ENCODE data around the gene MTMR3. TPM values are rescaled to one million over a fixed set of nuclear protein-coding genes. Genes with fewer than 3 reads are reported as not detected.

The MTMR3 gene
- total and polyA plus RNA-seq, 2 of the 8 experiments (the other 6 are each of a cell fraction or from before 2014, with no cell fraction given) = 16.9 to 18.5 TPM

DNA sequence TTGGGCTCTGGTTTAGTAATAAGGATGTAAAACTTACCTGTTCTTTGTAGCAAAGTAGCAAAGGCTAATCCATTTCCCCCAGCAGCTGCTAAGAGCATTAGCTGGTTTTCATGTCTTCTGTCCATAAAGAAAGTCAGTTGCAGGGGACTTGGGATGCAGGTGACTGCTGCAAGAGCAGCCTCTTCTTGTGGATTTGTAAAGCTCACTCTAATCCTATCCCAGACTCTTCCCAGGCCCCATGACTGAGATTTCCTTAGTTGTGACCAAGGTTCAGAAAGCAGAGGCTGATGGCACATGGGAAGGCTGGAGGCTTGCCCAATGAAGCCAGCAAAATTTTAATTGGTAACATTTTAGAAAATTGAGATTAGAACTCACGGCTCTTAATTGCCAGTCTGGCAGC, 102.9 kb downstream of the MTMR3 start:
- Histone ChIP-seq H3K4me2 (ENCODE audit: insufficient read depth in 1 of 2, low read depth in 2 of 2, low read length in 2 of 2) (no peak overlapping the region), H4K5ac (ENCODE audit: insufficient read length, low read depth, low read length) (no peak overlapping the region), H3K27ac (ENCODE audit: low read depth, low read length) (no peak overlapping the region), H3K23ac (ENCODE audit: insufficient read length) (no peak overlapping the region), H3K18ac (ENCODE audit: extremely low read depth, low read length) (no peak overlapping the region), H2BK5ac (ENCODE audit: low read depth, low read length) (no peak overlapping the region), H3K79me2 (ENCODE audit: control insufficient read depth in 1 of 2, insufficient read depth in 2 of 2, low read length in 2 of 2) (no peaks in the 10 kb centered on the region; a peak in 1 of 4 replicates), H2BK15ac (ENCODE audit: low read length) (no peak overlapping the region), H2AK5ac (ENCODE audit: low read depth, low read length) (no peak overlapping the region), H4K8ac (ENCODE audit: extremely low read depth, insufficient read depth, low read length) (no peak overlapping the region), H3K9ac (replicated peaks in 1 of 4; ENCODE audit: extremely low read depth in 1 of 4, low read depth in 3 of 4, low read length in 3 of 4) (no peak overlapping the region), H2BK120ac (replicated peaks; ENCODE audit: low read depth, low read length) (no peak overlapping the region), H4K91ac (replicated peaks; ENCODE audit: insufficient read length, low read length) (no peak overlapping the region), H3K56ac (replicated peaks; ENCODE audit: insufficient read length, low read depth, low read length) (no peak overlapping the region), H3K23me2 (ENCODE audit: low read depth, low read length) (no peaks in the 10 kb centered on the region), H4K20me1 (replicated peaks in 1 of 2; ENCODE audit: control insufficient read depth in 1 of 2, insufficient read depth in 2 of 2, low read length in 2 of 2) (no peaks in the 10 kb centered on the region), H3K4ac (replicated peaks; ENCODE audit: insufficient read length, low read depth, low read length) (no peak overlapping the region), H3K4me3 (ENCODE audit: extremely low read depth in 1 of 4, insufficient read depth in 2 of 4, low read depth in 3 of 4, low read length in 4 of 4) (no peak overlapping the region), H3K36me3 (ENCODE audit: control insufficient read depth in 2 of 4, insufficient read depth in 4 of 4, low read length in 3 of 4) (peaks cover 0 to 4% (median 0%) of the 10 kb centered on the region in 4 experiments; a peak in 1 of 8 replicates), H2BK20ac (ENCODE audit: low read length) (no peak overlapping the region), H2AFZ (ENCODE audit: low read length) (no peak overlapping the region), H3K4me1 (replicated peaks in 1 of 4; ENCODE audit: control insufficient read depth in 3 of 4, insufficient read depth in 4 of 4, low read length in 3 of 4) (peaks cover 0 to 4% (median 0%) of the 10 kb centered on the region in 4 experiments; a peak in 1 of 7 replicates), H3K14ac (ENCODE audit: insufficient read length) (no peak overlapping the region), H3K79me1 (ENCODE audit: low read depth, low read length) (no peaks in the 10 kb centered on the region), H2BK12ac (ENCODE audit: low read depth, low read length) (no peak overlapping the region), H3K9me3 (ENCODE audit: insufficient read depth in 2 of 2, low read depth in 1 of 2, low read length in 1 of 2) (no peaks in the 10 kb centered on the region), H3K27me3 (replicated peaks in 1 of 4; ENCODE audit: control insufficient read depth in 3 of 4, extremely low read depth in 1 of 4, insufficient read depth in 3 of 4, low read length in 3 of 4) (no peaks in the 10 kb centered on the region)
- POLR2A ChIA-PET (ENCODE audit: partially characterized antibody) = no interaction called here
- CTCF ChIA-PET (ENCODE audit: partially characterized antibody) = interaction anchor here (1.0 to 1.1 kb wide), 2 partner anchors 20 to 23 kb away, joined by 3 read pairs; no protein-coding TSS in a partner anchor
- DNase-seq (ENCODE audit: low read depth in 1 of 2, low spot score in 2 of 2) (no peak), FAIRE-seq (no peak)
- WGBS, 2 experiments (ENCODE audit: extremely low coverage in 1 of 2, insufficient coverage in 1 of 2, insufficient read length in 1 of 2, insufficient replicate concordance in 2 of 2, low coverage in 1 of 2, low lambda C conversion rate in 2 of 2, missing lambda C conversion rate in 1 of 2) = 78% methylated on average over 1 of the region's 1 CpG; no CpG with 5 or more reads in 1 of the 2 experiments
- TF ChIP-seq CHD2 (IDR thresholded peaks at IDR 0.05; ENCODE audit: low read length) (no peak), BACH1 (IDR thresholded peaks at IDR 0.05; ENCODE audit: low read length) (no peak), TEAD4 (IDR thresholded peaks at IDR 0.05; ENCODE audit: low read depth, low read length) (no peak), SIRT6 (IDR thresholded peaks at IDR 0.05; ENCODE audit: low read length) (no peak), CREB1 (IDR thresholded peaks at IDR 0.05) (no peak), CBX8 (IDR thresholded peaks at IDR 0.05; ENCODE audit: borderline replicate concordance, low read depth, low read length) (no peak), SP1 (IDR thresholded peaks at IDR 0.05; ENCODE audit: low read depth, low read length) (no peak), RAD21 (IDR thresholded peaks at IDR 0.05 in 1 of 2, conservative IDR thresholded peaks at IDR 0.05 in 1 of 2; ENCODE audit: low read depth in 2 of 2, low read length in 2 of 2) (no peak), BRCA1 (IDR thresholded peaks at IDR 0.05; ENCODE audit: low read depth, low read length) (no peak), SUZ12 (IDR thresholded peaks at IDR 0.05; ENCODE audit: low read length) (no peak)
- TF ChIP-seq, protein P1, sequence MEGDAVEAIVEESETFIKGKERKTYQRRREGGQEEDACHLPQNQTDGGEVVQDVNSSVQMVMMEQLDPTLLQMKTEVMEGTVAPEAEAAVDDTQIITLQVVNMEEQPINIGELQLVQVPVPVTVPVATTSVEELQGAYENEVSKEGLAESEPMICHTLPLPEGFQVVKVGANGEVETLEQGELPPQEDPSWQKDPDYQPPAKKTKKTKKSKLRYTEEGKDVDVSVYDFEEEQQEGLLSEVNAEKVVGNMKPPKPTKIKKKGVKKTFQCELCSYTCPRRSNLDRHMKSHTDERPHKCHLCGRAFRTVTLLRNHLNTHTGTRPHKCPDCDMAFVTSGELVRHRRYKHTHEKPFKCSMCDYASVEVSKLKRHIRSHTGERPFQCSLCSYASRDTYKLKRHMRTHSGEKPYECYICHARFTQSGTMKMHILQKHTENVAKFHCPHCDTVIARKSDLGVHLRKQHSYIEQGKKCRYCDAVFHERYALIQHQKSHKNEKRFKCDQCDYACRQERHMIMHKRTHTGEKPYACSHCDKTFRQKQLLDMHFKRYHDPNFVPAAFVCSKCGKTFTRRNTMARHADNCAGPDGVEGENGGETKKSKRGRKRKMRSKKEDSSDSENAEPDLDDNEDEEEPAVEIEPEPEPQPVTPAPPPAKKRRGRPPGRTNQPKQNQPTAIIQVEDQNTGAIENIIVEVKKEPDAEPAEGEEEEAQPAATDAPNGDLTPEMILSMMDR (IDR thresholded peaks at IDR 0.05; ENCODE audit: control extremely low read depth in 1 of 3, insufficient read depth in 1 of 3, low read depth in 1 of 3, low read length in 3 of 3) = no peak
- TF ChIP-seq, protein P2, sequence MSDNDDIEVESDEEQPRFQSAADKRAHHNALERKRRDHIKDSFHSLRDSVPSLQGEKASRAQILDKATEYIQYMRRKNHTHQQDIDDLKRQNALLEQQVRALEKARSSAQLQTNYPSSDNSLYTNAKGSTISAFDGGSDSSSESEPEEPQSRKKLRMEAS (IDR thresholded peaks at IDR 0.05) = no peak
